ENCODE results near the gene PANX1. TPM values are rescaled to one million over a fixed set of nuclear protein-coding genes. Genes with fewer than 3 reads are reported as not detected.

The PANX1 gene
- total RNA-seq, 1 donor = 92.4 TPM

- DNase-seq (ENCODE audit: low read depth) = no peak
- TF ChIP-seq CTCF (IDR thresholded peaks at IDR 0.05; ENCODE audit: insufficient read depth, low read depth, low read length) = no peak
- H3K4me3 ChIP-seq (ENCODE audit: low read depth, low read length) = peak overlapping the region; percentile 74
Measured at GRCh38 chr11:94128291-94128745, 323 bp upstream of the PANX1 start.

GRCh38 chr11:94129512-94130297, 1.1 kb downstream of the PANX1 start:
- TF ChIP-seq CTCF (IDR thresholded peaks at IDR 0.05; ENCODE audit: insufficient read depth, low read depth, low read length) = no peak
- peak overlapping the region; percentile 74 for H3K4me3 ChIP-seq (ENCODE audit: low read depth, low read length)
- DNase-seq (ENCODE audit: low read depth) = peak; percentile 51

DNA sequence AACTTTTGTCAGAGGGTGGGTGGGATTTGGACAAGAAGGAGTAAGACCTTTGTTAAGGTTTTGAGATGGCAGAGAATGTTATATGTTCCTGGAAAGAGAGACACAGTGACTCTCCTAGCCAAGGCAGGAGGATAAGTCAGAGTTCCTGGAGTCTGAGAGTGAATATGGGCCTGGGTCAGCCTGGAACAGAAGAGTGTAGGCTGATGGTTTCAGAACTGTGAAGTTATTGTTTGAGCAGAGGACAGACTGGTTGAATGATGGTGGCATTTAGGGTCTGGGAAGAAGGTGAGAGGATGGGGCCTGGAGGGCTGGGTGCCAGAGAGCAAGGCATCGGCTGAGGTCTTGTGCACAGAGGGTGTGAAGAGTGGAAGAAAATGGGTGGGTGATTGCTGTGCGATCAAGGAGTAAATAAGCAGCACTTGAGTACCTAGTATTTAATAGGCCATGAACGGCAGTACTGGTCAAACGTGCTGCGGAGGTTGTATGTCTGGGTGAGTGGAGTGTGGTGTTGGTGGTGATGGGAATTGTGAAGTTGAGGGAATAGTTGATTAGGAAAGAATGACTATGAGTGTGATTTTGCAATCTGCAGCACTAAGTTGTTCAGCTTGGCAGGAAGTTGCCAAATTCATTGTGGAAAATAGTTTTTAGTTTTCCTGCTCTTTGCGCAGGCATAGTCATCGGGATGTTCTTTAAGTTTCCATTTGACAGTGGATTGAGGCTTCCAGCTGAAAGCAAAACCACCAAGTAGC, 1.8 kb downstream of the PANX1 start:
- peak; percentile 97 for DNase-seq (ENCODE audit: low read depth)
- peak overlapping the region; percentile 74 for H3K4me3 ChIP-seq (ENCODE audit: low read depth, low read length)
- no peak for TF ChIP-seq CTCF (IDR thresholded peaks at IDR 0.05; ENCODE audit: insufficient read depth, low read depth, low read length)

- peak overlapping the region; percentile 74 for H3K4me3 ChIP-seq (ENCODE audit: low read depth, low read length)
- no peak for DNase-seq (ENCODE audit: low read depth)
- no peak for TF ChIP-seq CTCF (IDR thresholded peaks at IDR 0.05; ENCODE audit: insufficient read depth, low read depth, low read length)
Measured at GRCh38 chr11:94131047-94131717, 2.5 kb downstream of the PANX1 start.

GRCh38 chr11:94131718-94132115, 3.1 kb downstream of the PANX1 start:
- DNase-seq (ENCODE audit: low read depth) = peak; percentile 74
- peak overlapping the region; percentile 74 for H3K4me3 ChIP-seq (ENCODE audit: low read depth, low read length)
- TF ChIP-seq CTCF (IDR thresholded peaks at IDR 0.05; ENCODE audit: insufficient read depth, low read depth, low read length) = no peak

GRCh38 chr11:94132152-94132558, 3.5 kb downstream of the PANX1 start:
- peak overlapping the region; percentile 22 for H3K4me3 ChIP-seq (ENCODE audit: low read depth, low read length)
- DNase-seq (ENCODE audit: low read depth) = peak; percentile 87
- TF ChIP-seq CTCF (IDR thresholded peaks at IDR 0.05; ENCODE audit: insufficient read depth, low read depth, low read length) = no peak

All from fibroblast of villous mesenchyme (primary cell).